ENCODE measurements around the gene SGMS1. TPM values are rescaled to one million over a fixed set of nuclear protein-coding genes. Genes with fewer than 3 reads are reported as not detected.

SGMS1 gene
- polyA plus RNA-seq, 1 donor (not counting 4 experiments of a cell fraction or from before 2014, with no cell fraction given): 18.3 TPM

DNA sequence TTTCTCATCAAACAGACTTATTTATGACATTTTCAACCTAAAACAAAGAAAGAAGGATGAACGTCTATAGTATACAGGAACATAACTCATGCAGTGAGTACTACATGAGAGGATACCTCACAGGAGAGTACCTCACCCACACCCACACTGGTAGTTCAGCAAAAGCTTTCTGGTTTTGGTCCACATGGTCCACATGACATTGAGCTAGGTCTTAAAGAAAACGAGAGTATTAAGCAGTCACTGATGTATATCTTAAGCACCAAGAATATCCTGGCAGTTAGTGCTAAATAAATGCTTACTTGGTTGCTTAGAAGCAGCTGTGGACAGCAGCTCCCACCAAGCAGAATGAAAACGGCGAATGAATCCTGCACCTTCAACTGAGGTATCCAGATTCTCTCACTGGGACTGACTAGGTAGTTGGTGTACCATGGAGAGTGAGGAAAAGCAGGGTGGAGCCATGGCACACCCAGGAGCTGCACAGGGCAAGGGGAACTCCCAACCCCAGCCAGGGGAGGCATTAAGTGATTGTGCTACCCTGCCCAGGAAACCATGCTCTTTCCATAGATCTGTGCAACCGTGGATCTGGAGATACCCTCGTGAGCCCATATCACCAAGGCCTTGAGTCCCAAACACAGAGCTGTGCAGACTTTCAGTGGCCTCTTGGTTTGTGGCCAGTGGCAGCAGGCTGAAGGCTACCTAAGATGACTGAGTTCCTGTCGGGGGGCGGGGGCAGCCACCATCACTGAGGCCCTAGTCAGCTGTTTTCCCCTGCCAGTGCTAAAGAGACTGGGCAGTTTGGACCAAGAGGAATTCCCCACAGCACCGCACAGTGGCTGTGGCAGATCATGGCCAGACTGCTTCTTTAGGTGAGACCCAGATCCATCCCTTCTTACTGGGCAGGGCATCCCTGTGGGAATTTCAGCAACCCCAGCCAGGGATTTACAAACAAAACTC is 143.4 kb downstream of the SGMS1 start:
- no peaks in the 10 kb centered on the region for H3K4me1 ChIP-seq (ENCODE audit: control insufficient read depth, extremely low read depth, insufficient read depth, low read length)
- no peak for DNase-seq (ENCODE audit: low read depth, low spot score)
- H2AFZ ChIP-seq (ENCODE audit: control insufficient read depth, low read length): no peak overlapping the region
- no peak overlapping the region for H3K9ac ChIP-seq (ENCODE audit: control insufficient read depth, extremely low read depth, insufficient read depth, low read length)
- H3K27me3 ChIP-seq (ENCODE audit: control insufficient read depth, extremely low read depth, insufficient read depth, low read length): no peaks in the 10 kb centered on the region
- dilution Hi-C loops (cut with MboI; ENCODE audit: extremely low pct_ligation_motif_present, low sequenced_read_pairs): no loop called here
- FAIRE-seq: no peak
- no peak overlapping the region for H3K4me3 ChIP-seq (ENCODE audit: control insufficient read depth in 2 of 3, extremely low read depth in 1 of 3, insufficient read depth in 2 of 3, low read depth in 1 of 3, low read length in 3 of 3)
- H4K20me1 ChIP-seq (ENCODE audit: control insufficient read depth, extremely low read depth, insufficient read depth, low read length): no peaks in the 10 kb centered on the region
- TF ChIP-seq, protein P1, sequence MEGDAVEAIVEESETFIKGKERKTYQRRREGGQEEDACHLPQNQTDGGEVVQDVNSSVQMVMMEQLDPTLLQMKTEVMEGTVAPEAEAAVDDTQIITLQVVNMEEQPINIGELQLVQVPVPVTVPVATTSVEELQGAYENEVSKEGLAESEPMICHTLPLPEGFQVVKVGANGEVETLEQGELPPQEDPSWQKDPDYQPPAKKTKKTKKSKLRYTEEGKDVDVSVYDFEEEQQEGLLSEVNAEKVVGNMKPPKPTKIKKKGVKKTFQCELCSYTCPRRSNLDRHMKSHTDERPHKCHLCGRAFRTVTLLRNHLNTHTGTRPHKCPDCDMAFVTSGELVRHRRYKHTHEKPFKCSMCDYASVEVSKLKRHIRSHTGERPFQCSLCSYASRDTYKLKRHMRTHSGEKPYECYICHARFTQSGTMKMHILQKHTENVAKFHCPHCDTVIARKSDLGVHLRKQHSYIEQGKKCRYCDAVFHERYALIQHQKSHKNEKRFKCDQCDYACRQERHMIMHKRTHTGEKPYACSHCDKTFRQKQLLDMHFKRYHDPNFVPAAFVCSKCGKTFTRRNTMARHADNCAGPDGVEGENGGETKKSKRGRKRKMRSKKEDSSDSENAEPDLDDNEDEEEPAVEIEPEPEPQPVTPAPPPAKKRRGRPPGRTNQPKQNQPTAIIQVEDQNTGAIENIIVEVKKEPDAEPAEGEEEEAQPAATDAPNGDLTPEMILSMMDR (optimal IDR thresholded peaks at IDR 0.05 in 1 of 3, IDR thresholded peaks at IDR 0.05 in 1 of 3, conservative IDR thresholded peaks at IDR 0.05 in 1 of 3; ENCODE audit: extremely low read depth in 1 of 3, insufficient read depth in 2 of 3, low read length in 3 of 3): no peak
- no peak for TF ChIP-seq EZH2 (IDR thresholded peaks at IDR 0.05; ENCODE audit: low read length)
- H3K79me2 ChIP-seq (ENCODE audit: control insufficient read depth, insufficient read depth, low read length): no peaks in the 10 kb centered on the region
- no peaks in the 10 kb centered on the region for H3K9me3 ChIP-seq (ENCODE audit: control insufficient read depth, low read depth, low read length)
- no peak overlapping the region for H3K27ac ChIP-seq (ENCODE audit: control insufficient read depth, insufficient read depth, low read length)
- H3K36me3 ChIP-seq (ENCODE audit: control insufficient read depth in 2 of 2, extremely low read depth in 1 of 2, insufficient read depth in 2 of 2, low read length in 2 of 2): no peaks in the 10 kb centered on the region
- no peaks in the 10 kb centered on the region for H3K9me1 ChIP-seq (ENCODE audit: control insufficient read depth, extremely low read depth, insufficient read depth, low read length)
- no peak overlapping the region for H3K4me2 ChIP-seq (ENCODE audit: control insufficient read depth, extremely low read depth, insufficient read depth, low read depth, low read length)

GRCh38 chr10:50477287-50478203 is 146.2 kb downstream of the SGMS1 start:
- Histone ChIP-seq H3K4me3 (ENCODE audit: control insufficient read depth in 2 of 3, extremely low read depth in 1 of 3, insufficient read depth in 2 of 3, low read depth in 1 of 3, low read length in 3 of 3) (no peak overlapping the region), H3K27me3 (ENCODE audit: control insufficient read depth, extremely low read depth, insufficient read depth, low read length) (no peaks in the 10 kb centered on the region), H3K4me2 (ENCODE audit: control insufficient read depth, extremely low read depth, insufficient read depth, low read depth, low read length) (no peak overlapping the region), H3K9ac (ENCODE audit: control insufficient read depth, extremely low read depth, insufficient read depth, low read length) (no peak overlapping the region), H3K4me1 (ENCODE audit: control insufficient read depth, extremely low read depth, insufficient read depth, low read length) (no peaks in the 10 kb centered on the region), H3K36me3 (ENCODE audit: control insufficient read depth in 2 of 2, extremely low read depth in 1 of 2, insufficient read depth in 2 of 2, low read length in 2 of 2) (no peaks in the 10 kb centered on the region), H3K9me3 (ENCODE audit: control insufficient read depth, low read depth, low read length) (no peaks in the 10 kb centered on the region), H2AFZ (ENCODE audit: control insufficient read depth, low read length) (no peak overlapping the region), H3K9me1 (ENCODE audit: control insufficient read depth, extremely low read depth, insufficient read depth, low read length) (no peaks in the 10 kb centered on the region), H3K79me2 (ENCODE audit: control insufficient read depth, insufficient read depth, low read length) (no peaks in the 10 kb centered on the region), H3K27ac (ENCODE audit: control insufficient read depth, insufficient read depth, low read length) (no peak overlapping the region), H4K20me1 (ENCODE audit: control insufficient read depth, extremely low read depth, insufficient read depth, low read length) (no peaks in the 10 kb centered on the region)
- TF ChIP-seq, protein P1 (optimal IDR thresholded peaks at IDR 0.05 in 1 of 3, IDR thresholded peaks at IDR 0.05 in 1 of 3, conservative IDR thresholded peaks at IDR 0.05 in 1 of 3; ENCODE audit: extremely low read depth in 1 of 3, insufficient read depth in 2 of 3, low read length in 3 of 3): no peak
- no peak for TF ChIP-seq EZH2 (IDR thresholded peaks at IDR 0.05; ENCODE audit: low read length)
- dilution Hi-C loops (cut with MboI; ENCODE audit: extremely low pct_ligation_motif_present, low sequenced_read_pairs): no loop called here
- no peak for DNase-seq (ENCODE audit: low read depth, low spot score)
- FAIRE-seq: no peak
